Measurements from ENCODE around the gene UACA.

UACA gene

DNA sequence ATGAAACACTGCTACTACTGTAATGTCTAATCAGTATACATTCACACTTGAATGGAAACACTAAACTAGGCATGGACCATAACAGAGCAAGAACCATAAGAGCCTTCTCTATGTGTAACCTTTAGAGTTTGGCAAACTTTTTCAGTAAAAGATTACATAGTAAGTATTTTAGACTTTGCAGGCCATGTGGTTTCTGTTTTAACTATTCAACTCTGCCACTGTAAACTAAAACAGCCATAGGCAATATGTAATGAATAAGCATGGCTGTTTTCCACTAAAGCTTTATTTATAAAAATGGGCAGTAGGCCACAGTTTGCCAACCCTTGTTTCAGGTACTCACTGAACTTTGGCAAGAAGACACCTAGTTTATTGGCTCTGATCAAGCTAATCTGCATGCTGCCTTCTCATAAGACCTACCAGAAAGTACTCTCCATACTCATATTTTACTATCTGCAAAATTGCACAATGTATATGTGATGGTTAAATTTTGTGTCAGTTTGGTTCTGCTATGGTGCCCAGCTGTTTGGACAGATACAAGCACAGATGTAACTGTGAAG, 46.0 kb downstream of the UACA start:
- Histone ChIP-seq H3K9me3 (ENCODE audit: insufficient read depth, low read depth, low read length) (no peaks in the 10 kb centered on the region), H3K4me1 (ENCODE audit: insufficient read depth, low read length) (peaks cover 29% of the 10 kb centered on the region; the same call in 1 of the 2 replicates), H3K4me3 (ENCODE audit: low read length) (no peak overlapping the region), H3K27me3 (ENCODE audit: insufficient read depth, low read length) (no peaks in the 10 kb centered on the region), H3K27ac (ENCODE audit: low read depth, low read length) (no peak overlapping the region), H3K9ac (ENCODE audit: low read depth, low read length) (no peak overlapping the region), H3K36me3 (ENCODE audit: insufficient read depth, low read length) (no peaks in the 10 kb centered on the region)

DNA sequence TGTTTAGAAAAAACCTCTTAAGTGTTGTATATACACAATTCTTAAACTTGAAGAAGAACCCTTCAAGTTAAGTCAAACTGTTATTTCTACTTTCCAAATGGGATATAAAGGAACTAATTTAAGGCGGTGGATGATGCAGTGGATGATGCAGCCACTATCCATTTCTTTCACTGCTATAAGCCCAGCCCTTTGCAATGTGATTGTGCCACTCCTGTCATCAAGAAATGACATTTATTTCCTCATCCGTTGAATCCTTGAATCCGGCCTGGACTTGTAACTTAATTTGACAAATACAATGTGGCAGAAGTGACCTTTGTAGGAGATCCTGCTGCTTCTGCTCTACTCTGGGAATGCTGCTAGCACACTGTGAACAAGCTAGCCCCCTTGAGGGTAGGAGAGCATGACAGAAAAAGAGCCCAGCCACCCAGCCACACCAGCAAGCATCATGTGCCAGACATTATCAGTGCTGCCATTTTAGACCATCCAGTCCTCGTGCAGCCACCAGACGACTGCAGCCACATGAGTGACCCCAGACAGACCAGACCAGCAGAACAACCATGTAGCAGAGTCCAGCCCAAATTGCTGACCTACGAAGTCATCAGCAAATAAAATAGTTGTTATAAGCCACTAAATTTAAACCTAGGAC, 47.4 kb downstream of the UACA start:
- Histone ChIP-seq H3K4me3 (ENCODE audit: low read length) (no peak overlapping the region), H3K27me3 (ENCODE audit: insufficient read depth, low read length) (no peaks in the 10 kb centered on the region), H3K36me3 (ENCODE audit: insufficient read depth, low read length) (no peaks in the 10 kb centered on the region), H3K9ac (ENCODE audit: low read depth, low read length) (no peak overlapping the region), H3K9me3 (ENCODE audit: insufficient read depth, low read depth, low read length) (no peaks in the 10 kb centered on the region), H3K4me1 (ENCODE audit: insufficient read depth, low read length) (peaks cover 30% of the 10 kb centered on the region; the same call in 1 of the 2 replicates), H3K27ac (ENCODE audit: low read depth, low read length) (no peak overlapping the region)
- WGBS = 88% methylated on average over 6 of the region's 6 CpGs

DNA sequence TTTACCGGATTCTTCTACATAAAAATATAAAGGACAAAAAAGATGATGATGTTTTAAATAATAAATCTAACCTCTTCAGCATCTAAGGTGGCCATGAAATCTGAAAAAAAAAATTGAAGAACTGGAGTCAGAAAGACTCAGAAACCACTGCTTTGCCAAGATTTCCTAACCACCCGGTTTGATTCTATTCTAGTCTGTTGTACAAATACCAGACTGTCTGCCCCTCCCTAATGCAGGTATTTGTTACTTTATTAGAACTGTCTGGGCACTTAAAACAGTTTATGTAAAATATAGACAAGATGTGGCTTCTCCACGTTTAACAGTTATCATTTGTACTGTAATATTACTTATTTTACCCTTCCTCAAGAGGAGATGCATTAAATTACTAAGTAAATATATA, 48.8 kb downstream of the UACA start:
- Histone ChIP-seq H3K9ac (ENCODE audit: low read depth, low read length) (no peak overlapping the region), H3K4me1 (ENCODE audit: insufficient read depth, low read length) (peaks cover 36% of the 10 kb centered on the region), H3K4me3 (ENCODE audit: low read length) (no peak overlapping the region), H3K27ac (ENCODE audit: low read depth, low read length) (no peak overlapping the region), H3K9me3 (ENCODE audit: insufficient read depth, low read depth, low read length) (no peaks in the 10 kb centered on the region), H3K27me3 (ENCODE audit: insufficient read depth, low read length) (no peaks in the 10 kb centered on the region), H3K36me3 (ENCODE audit: insufficient read depth, low read length) (no peaks in the 10 kb centered on the region)
- 100% methylated on average over 1 of the region's 3 CpGs for WGBS

DNA sequence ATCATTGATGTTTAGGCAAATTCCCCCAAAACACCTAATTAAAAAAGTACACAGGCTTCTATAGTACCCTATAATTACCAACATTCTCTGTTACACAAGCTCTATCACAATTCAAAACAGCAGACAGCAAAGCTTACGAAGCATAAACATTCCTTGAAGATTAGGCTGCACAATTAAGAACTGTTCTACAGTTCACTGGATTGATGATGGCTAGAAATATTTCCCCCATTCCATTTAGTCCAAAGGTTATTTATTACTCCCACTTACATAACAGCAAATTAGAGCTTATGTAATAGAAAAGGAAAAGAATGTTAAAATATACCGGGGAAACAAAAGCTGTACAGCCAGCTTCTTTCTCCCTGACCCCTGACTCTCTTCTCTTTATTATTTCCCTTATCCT, 49.3 kb downstream of the UACA start:
- no peak overlapping the region for H3K4me3 ChIP-seq (ENCODE audit: low read length)
- no peaks in the 10 kb centered on the region for H3K27me3 ChIP-seq (ENCODE audit: insufficient read depth, low read length)
- H3K4me1 ChIP-seq (ENCODE audit: insufficient read depth, low read length) = peaks cover 42% of the 10 kb centered on the region
- no peak overlapping the region for H3K9ac ChIP-seq (ENCODE audit: low read depth, low read length)
- H3K27ac ChIP-seq (ENCODE audit: low read depth, low read length) = no peak overlapping the region
- WGBS = 100% methylated on average over 1 of the region's 2 CpGs
- H3K9me3 ChIP-seq (ENCODE audit: insufficient read depth, low read depth, low read length) = no peaks in the 10 kb centered on the region
- H3K36me3 ChIP-seq (ENCODE audit: insufficient read depth, low read length) = no peaks in the 10 kb centered on the region

DNA sequence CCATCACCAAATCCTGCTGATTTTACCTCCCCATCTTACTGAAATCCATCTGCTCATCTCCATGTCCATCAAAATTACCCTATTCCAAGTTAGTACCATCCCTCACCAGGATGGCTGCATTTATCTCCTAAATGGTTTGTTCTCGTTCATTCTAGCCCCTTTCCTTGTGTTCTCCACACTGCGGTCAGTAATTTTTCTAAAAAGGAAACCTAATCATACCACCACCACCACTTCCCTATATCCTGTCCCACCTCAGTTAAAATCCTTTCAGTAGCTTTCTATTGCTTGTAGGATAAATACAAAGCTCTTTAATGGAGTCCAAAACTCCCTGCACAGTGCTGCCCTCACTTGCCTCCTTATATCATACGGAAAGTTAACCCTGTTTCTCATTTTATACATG, 51.1 kb downstream of the UACA start:
- no peak overlapping the region for H3K9ac ChIP-seq (ENCODE audit: low read depth, low read length)
- peaks cover 46% of the 10 kb centered on the region for H3K4me1 ChIP-seq (ENCODE audit: insufficient read depth, low read length)
- no peaks in the 10 kb centered on the region for H3K36me3 ChIP-seq (ENCODE audit: insufficient read depth, low read length)
- no peaks in the 10 kb centered on the region for H3K27me3 ChIP-seq (ENCODE audit: insufficient read depth, low read length)
- H3K4me3 ChIP-seq (ENCODE audit: low read length) = no peak overlapping the region
- 87% methylated on average over 3 of the region's 3 CpGs for WGBS
- H3K9me3 ChIP-seq (ENCODE audit: insufficient read depth, low read depth, low read length) = no peaks in the 10 kb centered on the region
- no peak overlapping the region for H3K27ac ChIP-seq (ENCODE audit: low read depth, low read length)

DNA sequence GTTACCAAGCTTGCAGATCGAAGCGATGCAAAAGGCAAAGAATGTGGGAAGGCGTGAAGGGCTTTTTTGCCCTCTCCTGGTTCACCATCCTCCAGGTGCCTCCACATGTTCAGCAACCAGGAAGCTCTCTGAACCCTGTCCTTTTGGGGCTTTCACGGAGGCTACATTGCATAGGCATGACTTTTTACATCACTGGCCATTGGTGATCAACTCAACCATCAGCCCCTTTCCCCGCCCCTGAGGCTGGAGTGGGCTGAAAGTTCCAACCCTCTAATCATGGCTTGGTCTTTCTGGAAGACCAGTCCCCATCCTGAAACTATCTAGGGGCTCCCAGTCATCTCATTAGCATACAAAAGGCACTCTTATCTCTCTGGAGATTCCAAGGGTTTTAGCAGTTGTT, 52.6 kb downstream of the UACA start:
- H3K4me1 ChIP-seq (ENCODE audit: insufficient read depth, low read length) = peaks cover 40% of the 10 kb centered on the region
- H3K27ac ChIP-seq (ENCODE audit: low read depth, low read length) = peak overlapping the region; percentile 32; the same call in 1 of the 2 replicates
- 79% methylated on average over 5 of the region's 5 CpGs for WGBS

DNA sequence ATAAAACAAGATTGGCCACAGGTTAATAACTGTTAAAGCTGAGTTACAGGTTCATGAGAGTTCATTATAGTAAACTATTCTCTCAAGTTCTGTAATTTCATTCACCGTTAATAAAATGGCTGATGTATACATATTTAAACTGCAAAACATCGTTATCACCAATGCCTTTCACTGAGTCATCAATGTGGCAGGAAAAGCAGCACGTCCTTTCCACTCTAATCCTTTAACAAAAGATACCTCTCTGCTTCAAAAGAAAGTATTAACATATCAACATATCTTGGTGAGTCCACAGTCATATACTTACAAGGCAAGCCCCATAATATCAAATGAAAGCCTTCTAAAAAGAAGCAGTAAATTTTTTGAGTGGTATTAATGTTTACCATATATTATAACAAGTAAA, 54.5 kb downstream of the UACA start:
- Histone ChIP-seq H3K27ac (ENCODE audit: low read depth, low read length) (no peak overlapping the region), H3K27me3 (ENCODE audit: insufficient read depth, low read length) (no peaks in the 10 kb centered on the region), H3K9ac (ENCODE audit: low read depth, low read length) (no peak overlapping the region), H3K9me3 (ENCODE audit: insufficient read depth, low read depth, low read length) (no peaks in the 10 kb centered on the region), H3K36me3 (ENCODE audit: insufficient read depth, low read length) (no peaks in the 10 kb centered on the region), H3K4me3 (ENCODE audit: low read length) (no peak overlapping the region), H3K4me1 (ENCODE audit: insufficient read depth, low read length) (peaks cover 39% of the 10 kb centered on the region)
- 36% methylated on average over 3 of the region's 3 CpGs for WGBS

More for the DNA sequence above, 52.6 kb downstream of the UACA start:
- Histone ChIP-seq H3K36me3 (ENCODE audit: insufficient read depth, low read length) (no peaks in the 10 kb centered on the region), H3K27me3 (ENCODE audit: insufficient read depth, low read length) (no peaks in the 10 kb centered on the region), H3K4me3 (ENCODE audit: low read length) (no peak overlapping the region), H3K9ac (ENCODE audit: low read depth, low read length) (no peak overlapping the region), H3K9me3 (ENCODE audit: insufficient read depth, low read depth, low read length) (no peaks in the 10 kb centered on the region)

DNA sequence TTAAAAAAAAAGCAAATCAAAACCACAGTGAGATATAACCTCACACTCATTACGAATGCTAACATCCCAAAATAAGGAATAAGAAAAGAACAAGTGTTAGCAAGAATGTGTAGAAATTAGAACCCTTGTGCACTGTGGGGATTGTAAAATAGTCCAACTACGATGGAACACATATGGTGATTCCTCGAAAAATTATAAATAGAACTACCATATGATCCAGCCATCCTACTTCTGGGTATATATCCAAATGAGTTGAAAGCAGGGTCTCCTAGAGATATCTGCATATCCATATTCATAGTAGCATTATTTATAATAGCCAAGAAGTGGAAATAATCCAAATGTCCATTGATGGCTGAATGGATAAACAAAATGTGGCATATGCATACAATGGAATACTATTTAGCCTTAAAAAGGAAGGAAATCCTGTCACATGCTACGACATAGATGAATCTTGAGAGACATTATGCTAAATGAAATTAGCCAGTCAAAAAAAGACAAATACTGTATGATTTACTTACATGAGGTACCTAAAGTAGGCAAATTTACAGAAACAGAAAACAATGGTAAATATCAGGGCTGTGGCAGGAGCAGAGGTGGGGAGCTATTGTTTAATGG, 55.6 kb downstream of the UACA start:
- Histone ChIP-seq H3K9me3 (ENCODE audit: insufficient read depth, low read depth, low read length) (no peaks in the 10 kb centered on the region), H3K9ac (ENCODE audit: low read depth, low read length) (no peak overlapping the region), H3K36me3 (ENCODE audit: insufficient read depth, low read length) (no peaks in the 10 kb centered on the region), H3K27me3 (ENCODE audit: insufficient read depth, low read length) (no peaks in the 10 kb centered on the region), H3K4me1 (ENCODE audit: insufficient read depth, low read length) (peaks cover 42% of the 10 kb centered on the region), H3K4me3 (ENCODE audit: low read length) (no peak overlapping the region), H3K27ac (ENCODE audit: low read depth, low read length) (no peak overlapping the region)
- WGBS = 100% methylated on average over 2 of the region's 4 CpGs

DNA sequence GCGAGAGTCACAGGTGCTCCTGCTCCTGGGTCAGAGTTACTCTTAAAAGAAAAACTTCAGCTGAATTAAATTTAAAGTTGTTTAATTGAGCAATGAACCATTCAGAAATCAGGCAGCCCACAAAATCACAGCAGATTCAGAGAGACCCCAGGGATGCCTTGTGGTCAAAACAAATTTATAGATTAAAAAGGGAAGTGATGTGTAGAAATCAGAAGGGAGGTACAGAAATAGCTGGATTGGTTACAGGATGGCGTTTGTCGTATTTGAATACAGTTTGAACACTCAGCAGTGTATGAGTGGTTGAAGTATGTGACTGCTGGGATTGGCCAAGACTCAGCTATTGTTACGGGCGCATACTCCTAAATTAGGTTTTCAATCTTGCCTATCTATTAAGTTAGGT, 58.6 kb downstream of the UACA start:
- no peaks in the 10 kb centered on the region for H3K27me3 ChIP-seq (ENCODE audit: insufficient read depth, low read length)
- no peaks in the 10 kb centered on the region for H3K36me3 ChIP-seq (ENCODE audit: insufficient read depth, low read length)
- H3K4me3 ChIP-seq (ENCODE audit: low read length) = no peak overlapping the region
- H3K9ac ChIP-seq (ENCODE audit: low read depth, low read length) = no peak overlapping the region
- WGBS = 93% methylated on average over 5 of the region's 5 CpGs
- no peaks in the 10 kb centered on the region for H3K9me3 ChIP-seq (ENCODE audit: insufficient read depth, low read depth, low read length)
- H3K27ac ChIP-seq (ENCODE audit: low read depth, low read length) = no peak overlapping the region
- peaks cover 60% of the 10 kb centered on the region for H3K4me1 ChIP-seq (ENCODE audit: insufficient read depth, low read length)

DNA sequence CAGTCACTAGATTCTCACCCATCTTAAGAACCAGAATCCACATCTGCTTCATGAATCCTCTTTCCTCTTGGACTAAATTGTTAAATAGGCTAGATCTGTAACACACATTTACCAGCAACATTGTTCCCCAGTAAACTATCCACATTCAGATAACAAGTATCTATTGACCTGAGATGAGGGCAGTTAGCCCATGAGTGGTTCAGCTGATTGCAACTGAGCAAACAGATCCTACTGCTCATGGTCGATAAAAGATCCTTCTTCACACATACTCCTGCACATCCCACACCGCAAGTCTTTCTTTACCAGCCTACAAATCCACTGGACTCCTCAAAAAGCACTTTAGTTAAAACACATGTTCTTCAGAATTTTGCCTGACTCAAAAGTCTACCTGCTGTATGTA, 59.2 kb downstream of the UACA start:
- H3K27ac ChIP-seq (ENCODE audit: low read depth, low read length) = no peak overlapping the region
- no peaks in the 10 kb centered on the region for H3K9me3 ChIP-seq (ENCODE audit: insufficient read depth, low read depth, low read length)
- 89% methylated on average over 2 of the region's 2 CpGs for WGBS
- no peak overlapping the region for H3K4me3 ChIP-seq (ENCODE audit: low read length)
- no peaks in the 10 kb centered on the region for H3K36me3 ChIP-seq (ENCODE audit: insufficient read depth, low read length)
- H3K9ac ChIP-seq (ENCODE audit: low read depth, low read length) = no peak overlapping the region
- no peaks in the 10 kb centered on the region for H3K27me3 ChIP-seq (ENCODE audit: insufficient read depth, low read length)
- H3K4me1 ChIP-seq (ENCODE audit: insufficient read depth, low read length) = peaks cover 60% of the 10 kb centered on the region

DNA sequence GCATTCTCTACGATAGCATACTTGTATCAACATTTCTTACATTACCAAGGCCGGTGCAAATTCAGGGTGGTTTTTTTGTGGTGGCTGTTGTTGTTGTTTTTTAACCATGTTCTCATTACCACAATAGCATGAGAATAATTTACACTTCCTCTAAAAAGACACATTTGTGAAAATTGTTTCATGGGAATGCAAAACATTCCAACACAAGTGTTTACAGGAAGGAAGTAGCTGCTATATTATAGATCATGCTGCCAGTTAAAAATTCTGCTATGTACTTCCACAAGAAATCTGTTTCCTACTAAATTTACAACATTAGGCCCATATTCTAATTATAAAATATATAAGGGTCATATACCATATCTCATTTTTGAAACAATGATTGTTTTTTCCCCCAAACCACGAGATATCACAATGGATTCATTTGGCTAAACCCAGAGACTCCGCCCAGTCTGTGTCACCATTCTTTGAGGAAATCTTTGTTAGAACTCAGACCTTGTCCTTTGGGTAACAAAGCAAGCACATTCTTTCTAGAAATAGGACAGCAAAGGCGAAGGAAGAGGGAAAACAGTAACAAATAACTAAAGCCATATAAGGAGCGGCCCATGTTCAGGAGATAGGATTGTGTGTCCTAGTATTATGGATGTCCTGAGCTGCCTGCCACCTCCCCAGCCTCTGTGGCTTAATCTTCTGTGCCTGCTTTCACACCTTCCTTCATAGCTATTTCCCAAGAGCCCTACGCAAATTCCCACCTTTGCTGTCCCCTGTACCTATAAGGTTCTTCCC, 60.1 kb downstream of the UACA start:
- no peak overlapping the region for H3K4me3 ChIP-seq (ENCODE audit: low read length)
- WGBS = 76% methylated on average over 6 of the region's 7 CpGs

More for the DNA sequence above, 60.1 kb downstream of the UACA start:
- Histone ChIP-seq H3K27ac (ENCODE audit: low read depth, low read length) (peak overlapping the region; percentile 38), H3K9me3 (ENCODE audit: insufficient read depth, low read depth, low read length) (no peaks in the 10 kb centered on the region), H3K36me3 (ENCODE audit: insufficient read depth, low read length) (no peaks in the 10 kb centered on the region), H3K27me3 (ENCODE audit: insufficient read depth, low read length) (no peaks in the 10 kb centered on the region), H3K4me1 (ENCODE audit: insufficient read depth, low read length) (peaks cover 61% of the 10 kb centered on the region), H3K9ac (ENCODE audit: low read depth, low read length) (no peak overlapping the region)

Data from HUES64 (cell line).